Measurements from ENCODE around the gene POU6F2.

POU6F2 gene

GRCh38 chr7:39054731-39055130 lies 77.0 kb downstream of the POU6F2 start:
- Mint-ChIP-seq H3K9me3 (peaks cover 0 to 2% of the 10 kb centered on the region in 2 donors), H3K36me3 (ENCODE audit: insufficient read depth) (peaks cover 2% of the 10 kb centered on the region), H3K27me3 (peaks cover 9 to 15% of the 10 kb centered on the region in 2 donors), H3K27ac (no peak overlapping the region), H3K4me1 (ENCODE audit: low read depth in 2 of 2) (no peaks in the 10 kb centered on the region), H3K4me3 (no peak overlapping the region)
- ATAC-seq (replicated peaks) (no peak), DNase-seq (no peak)

GRCh38 chr7:39056153-39056552 lies 78.4 kb downstream of the POU6F2 start:
- Mint-ChIP-seq H3K27ac (no peak overlapping the region), H3K4me1 (ENCODE audit: low read depth in 2 of 2) (no peaks in the 10 kb centered on the region), H3K4me3 (no peak overlapping the region), H3K36me3 (ENCODE audit: insufficient read depth) (peaks cover 2% of the 10 kb centered on the region), H3K27me3 (peaks cover 0 to 15% of the 10 kb centered on the region in 2 donors), H3K9me3 (peaks cover 0 to 2% of the 10 kb centered on the region in 2 donors)
- no peak for ATAC-seq (replicated peaks)
- no peak for DNase-seq

GRCh38 chr7:39062811-39063210 lies 85.1 kb downstream of the POU6F2 start:
- H3K27me3 Mint-ChIP-seq: peaks cover 11 to 14% of the 10 kb centered on the region in 2 donors
- no peaks in the 10 kb centered on the region for H3K4me1 Mint-ChIP-seq (ENCODE audit: low read depth in 2 of 2)
- ATAC-seq (replicated peaks) (no peak), DNase-seq (no peak)
- no peaks in the 10 kb centered on the region for H3K36me3 Mint-ChIP-seq (ENCODE audit: insufficient read depth)
- no peaks in the 10 kb centered on the region for H3K9me3 Mint-ChIP-seq
- no peak overlapping the region for H3K4me3 Mint-ChIP-seq
- H3K27ac Mint-ChIP-seq: no peak overlapping the region

GRCh38 chr7:39069031-39069430 lies 91.3 kb downstream of the POU6F2 start:
- no peaks in the 10 kb centered on the region for H3K4me1 Mint-ChIP-seq (ENCODE audit: low read depth in 2 of 2)
- DNase-seq (no peak), ATAC-seq (replicated peaks) (no peak)
- H3K36me3 Mint-ChIP-seq (ENCODE audit: insufficient read depth): no peaks in the 10 kb centered on the region
- H3K9me3 Mint-ChIP-seq: no peaks in the 10 kb centered on the region
- H3K27ac Mint-ChIP-seq: no peak overlapping the region
- no peak overlapping the region for H3K4me3 Mint-ChIP-seq
- H3K27me3 Mint-ChIP-seq: no peaks in the 10 kb centered on the region

- Mint-ChIP-seq H3K27ac (no peak overlapping the region), H3K27me3 (no peaks in the 10 kb centered on the region)
- ATAC-seq (replicated peaks): no peak
Measured at GRCh38 chr7:39069896-39070881, 92.5 kb downstream of the POU6F2 start.

GRCh38 chr7:39071116-39071515 lies 93.4 kb downstream of the POU6F2 start:
- DNase-seq: no peak

More at GRCh38 chr7:39069896-39070881, 92.5 kb downstream of the POU6F2 start:
- Mint-ChIP-seq H3K4me1 (ENCODE audit: low read depth in 2 of 2) (no peaks in the 10 kb centered on the region), H3K36me3 (ENCODE audit: insufficient read depth) (no peaks in the 10 kb centered on the region), H3K9me3 (no peaks in the 10 kb centered on the region), H3K4me3 (no peak overlapping the region)
- no peak for DNase-seq

GRCh38 chr7:39073432-39073831 lies 95.7 kb downstream of the POU6F2 start:
- H3K36me3 Mint-ChIP-seq (ENCODE audit: insufficient read depth): no peaks in the 10 kb centered on the region

More at GRCh38 chr7:39071116-39071515, 93.4 kb downstream of the POU6F2 start:
- Mint-ChIP-seq H3K36me3 (ENCODE audit: insufficient read depth) (no peaks in the 10 kb centered on the region), H3K4me1 (ENCODE audit: low read depth in 2 of 2) (no peaks in the 10 kb centered on the region), H3K27me3 (no peaks in the 10 kb centered on the region), H3K9me3 (no peaks in the 10 kb centered on the region), H3K4me3 (no peak overlapping the region), H3K27ac (no peak overlapping the region)
- no peak for ATAC-seq (replicated peaks)

GRCh38 chr7:39075210-39075609 lies 97.5 kb downstream of the POU6F2 start:
- Mint-ChIP-seq H3K9me3 (no peaks in the 10 kb centered on the region), H3K27ac (no peak overlapping the region), H3K36me3 (ENCODE audit: insufficient read depth) (no peaks in the 10 kb centered on the region), H3K27me3 (no peaks in the 10 kb centered on the region), H3K4me3 (no peak overlapping the region), H3K4me1 (ENCODE audit: low read depth in 2 of 2) (no peaks in the 10 kb centered on the region)
- DNase-seq (no peak), ATAC-seq (replicated peaks) (no peak)

More at GRCh38 chr7:39073432-39073831, 95.7 kb downstream of the POU6F2 start:
- ATAC-seq (replicated peaks) (no peak), DNase-seq (no peak)
- Mint-ChIP-seq H3K4me3 (no peak overlapping the region), H3K4me1 (ENCODE audit: low read depth in 2 of 2) (no peaks in the 10 kb centered on the region), H3K9me3 (no peaks in the 10 kb centered on the region), H3K27me3 (no peaks in the 10 kb centered on the region), H3K27ac (no peak overlapping the region)

- Mint-ChIP-seq H3K4me3 (no peak overlapping the region), H3K9me3 (no peaks in the 10 kb centered on the region), H3K27me3 (peaks cover 18% of the 10 kb centered on the region in 2 donors), H3K27ac (no peak overlapping the region), H3K4me1 (ENCODE audit: low read depth in 2 of 2) (no peaks in the 10 kb centered on the region), H3K36me3 (ENCODE audit: insufficient read depth) (peaks cover 3% of the 10 kb centered on the region)
- DNase-seq: no peak
- ATAC-seq (replicated peaks): no peak
Measured at GRCh38 chr7:39083781-39084180, 106.1 kb downstream of the POU6F2 start.

- H3K27ac Mint-ChIP-seq: no peak overlapping the region
- H3K36me3 Mint-ChIP-seq (ENCODE audit: insufficient read depth): peaks cover 3% of the 10 kb centered on the region
- no peaks in the 10 kb centered on the region for H3K4me1 Mint-ChIP-seq (ENCODE audit: low read depth in 2 of 2)
- peaks cover 18% of the 10 kb centered on the region in 2 donors for H3K27me3 Mint-ChIP-seq
- H3K9me3 Mint-ChIP-seq: no peaks in the 10 kb centered on the region
- no peak for ATAC-seq (replicated peaks)
- DNase-seq: no peak
- H3K4me3 Mint-ChIP-seq: no peak overlapping the region
Measured at GRCh38 chr7:39084349-39084748, 106.6 kb downstream of the POU6F2 start.

- H3K4me1 Mint-ChIP-seq (ENCODE audit: low read depth in 2 of 2): no peaks in the 10 kb centered on the region
- no peaks in the 10 kb centered on the region for H3K9me3 Mint-ChIP-seq
- no peak overlapping the region for H3K27ac Mint-ChIP-seq
- no peak for ATAC-seq (replicated peaks)
- DNase-seq: no peak
- H3K4me3 Mint-ChIP-seq: no peak overlapping the region
- peaks cover 18% of the 10 kb centered on the region in 2 donors for H3K27me3 Mint-ChIP-seq
- peaks cover 3% of the 10 kb centered on the region for H3K36me3 Mint-ChIP-seq (ENCODE audit: insufficient read depth)
Measured at GRCh38 chr7:39085189-39085588, 107.5 kb downstream of the POU6F2 start.

GRCh38 chr7:39085590-39086049 lies 107.9 kb downstream of the POU6F2 start:
- Mint-ChIP-seq H3K4me3 (no peak overlapping the region), H3K4me1 (ENCODE audit: low read depth in 2 of 2) (no peaks in the 10 kb centered on the region), H3K27ac (no peak overlapping the region), H3K27me3 (peaks cover 18% of the 10 kb centered on the region in 2 donors), H3K36me3 (ENCODE audit: insufficient read depth) (peaks cover 3% of the 10 kb centered on the region), H3K9me3 (no peaks in the 10 kb centered on the region)
- DNase-seq (no peak), ATAC-seq (replicated peaks) (no peak)

- no peak for DNase-seq
- no peak for ATAC-seq (replicated peaks)
- Mint-ChIP-seq H3K9me3 (no peaks in the 10 kb centered on the region), H3K36me3 (ENCODE audit: insufficient read depth) (peaks cover 3% of the 10 kb centered on the region), H3K4me3 (no peak overlapping the region), H3K27me3 (peaks cover 18% of the 10 kb centered on the region in 2 donors), H3K4me1 (ENCODE audit: low read depth in 2 of 2) (no peaks in the 10 kb centered on the region), H3K27ac (no peak overlapping the region)
Measured at GRCh38 chr7:39086638-39087360, 109.1 kb downstream of the POU6F2 start.
